ENCODE results near the gene FAM200B. TPM values are rescaled to one million over a fixed set of nuclear protein-coding genes. Genes with fewer than 3 reads are reported as not detected.
A peak's percentile ranks its signal among the peaks of the same experiment; 100 is the strongest.

FAM200B gene
- total RNA-seq, 2 experiments from 2014 or later, result 9.8 to 13.3 TPM

- Mint-ChIP-seq H3K27me3 (no peaks in the 10 kb centered on the region), H3K4me1 (peaks cover 42% of the 10 kb centered on the region), H3K27ac (no peak overlapping the region), H3K36me3 (ENCODE audit: low read depth) (peaks cover 7% of the 10 kb centered on the region), H3K9me3 (ENCODE audit: low read depth) (peaks cover 9% of the 10 kb centered on the region), H3K4me3 (no peak overlapping the region)
- DNase-seq (no peak), ATAC-seq (no peak)
- CTCF ChIA-PET, result interaction anchor here (0.6 to 5.4 kb wide), 4 partner anchors 16 to 528 kb away, joined by 3 to 44 read pairs (median 4); no protein-coding TSS in a partner anchor
- intact Hi-C loops (cut with DNase I, micrococcal nuclease), result no loop called here
- POLR2A ChIA-PET, result interaction anchor here (1.0 kb wide), 1 partner anchor 30 kb away, joined by 4 read pairs; no protein-coding TSS in a partner anchor
These were observed 55.0 kb downstream of the FAM200B start for GRCh38 chr4:15736514-15737050.

GRCh38 chr4:15737255-15737654 is 55.6 kb downstream of the FAM200B start:
- Mint-ChIP-seq H3K4me1 (peaks cover 42% of the 10 kb centered on the region), H3K36me3 (ENCODE audit: low read depth) (peaks cover 13% of the 10 kb centered on the region), H3K9me3 (ENCODE audit: low read depth) (peaks cover 15% of the 10 kb centered on the region), H3K27me3 (no peaks in the 10 kb centered on the region), H3K4me3 (no peak overlapping the region), H3K27ac (no peak overlapping the region)
- DNase-seq (peak; percentile 20), ATAC-seq (no peak)
- ChIA-PET CTCF (interaction anchor here (0.6 to 5.4 kb wide), 6 partner anchors 15 to 528 kb away, joined by 3 to 44 read pairs (median 4); no protein-coding TSS in a partner anchor), POLR2A (interaction anchor here (1.0 kb wide), 1 partner anchor 29 kb away, joined by 4 read pairs; no protein-coding TSS in a partner anchor)
- intact Hi-C loops (cut with DNase I, micrococcal nuclease), result no loop called here

- DNase-seq (peak; percentile 16), ATAC-seq (peak; percentile 85)
- H3K27me3 Mint-ChIP-seq, result no peaks in the 10 kb centered on the region
- no peak overlapping the region for H3K4me3 Mint-ChIP-seq
- intact Hi-C loops (cut with DNase I, micrococcal nuclease), result loop anchor here (1.0 to 2.0 kb wide), 3 partner anchors 17 to 56 kb away; partner anchors contain the start of gene CD38 (in 1 of the 2)
- H3K27ac Mint-ChIP-seq, result peak overlapping the region; percentile 58
- H3K36me3 Mint-ChIP-seq (ENCODE audit: low read depth), result peaks cover 14% of the 10 kb centered on the region
- CTCF ChIA-PET, result interaction anchor here (0.6 to 5.4 kb wide), 14 partner anchors 8 to 144 kb away, joined by 3 to 44 read pairs (median 4); no protein-coding TSS in a partner anchor
- H3K9me3 Mint-ChIP-seq (ENCODE audit: low read depth), result peaks cover 20% of the 10 kb centered on the region
- POLR2A ChIA-PET, result interaction anchor here (0.8 to 1.6 kb wide), 3 partner anchors 17 to 44 kb away, joined by 4 to 5 read pairs (median 4); no protein-coding TSS in a partner anchor
- H3K4me1 Mint-ChIP-seq, result peaks cover 40% of the 10 kb centered on the region
These were observed 57.2 kb downstream of the FAM200B start for GRCh38 chr4:15738877-15739276.

Other genes with a start within 250 kb of the FAM200B start
- gene CC2D2A, start 211.9 kb upstream of the FAM200B start, total RNA-seq, result not detected
- 10 to 100 TPM; 20.1 to 29.1 TPM for gene FBXL5, start 26.5 kb upstream of the FAM200B start, total RNA-seq
- gene BST1, start 21.2 kb downstream of the FAM200B start, total RNA-seq, result under 1 TPM; 0.47 to 0.66 TPM
- gene CD38, start 96.5 kb downstream of the FAM200B start, total RNA-seq, result 10 to 100 TPM; 15.0 to 17.3 TPM